ENCODE results near the gene CLDN9. TPM values are rescaled to one million over a fixed set of nuclear protein-coding genes. Genes with fewer than 3 reads are reported as not detected.

Gene CLDN9
- total RNA-seq, 4 donors from 2014 or later = 0.32 to 0.39 TPM; not detected in 2

GRCh38 chr16:3023669-3024478 lies 11.2 kb downstream of the CLDN9 start, which contains the start of the genes HCFC1R1 and THOC6:
HCFC1R1 (minus strand) TSS chr16:3023942; CDS start chr16:3023941, 1 bp downstream.
THOC6 (plus strand) TSS chr16:3024035; CDS start chr16:3024327, 292 bp downstream.
- peak; percentile 85 for ATAC-seq
- H3K27ac ChIP-seq = peak within 1 kb of the TSS; percentile 93 to 97 (median 96)
- H3K9me3 ChIP-seq = no peaks in the 10 kb centered on the region
- peak within 1 kb of the TSS; percentile 60 to 81 for H3K4me3 ChIP-seq
- 20% methylated on average over 1 of the region's 69 CpGs; no CpG with 5 or more reads in 1 of the 2 donors for WGBS, 2 donors (ENCODE audit: low coverage in 1 of 2)
- TF ChIP-seq EP300 (IDR thresholded peaks at IDR 0.05) = no peak
- TF ChIP-seq POLR2AphosphoS5 (IDR thresholded peaks at IDR 0.05) = peak; percentile 72
- TF ChIP-seq POLR2A (IDR thresholded peaks at IDR 0.05) = peak; percentile 64 to 68
- H3K27me3 ChIP-seq = peaks cover 12% of the 10 kb centered on the region
- peaks cover 0 to 72% (median 33%) of the 10 kb centered on the region in 3 donors for H3K4me1 ChIP-seq
- H3K36me3 ChIP-seq = peaks cover 0 to 22% of the 10 kb centered on the region in 2 donors

- Histone ChIP-seq H3K4me3 (no peak overlapping the region), H3K9me3 (no peaks in the 10 kb centered on the region), H3K36me3 (peaks cover 0 to 22% of the 10 kb centered on the region in 2 donors), H3K27me3 (peaks cover 20% of the 10 kb centered on the region), H3K4me1 (peaks cover 0 to 74% (median 36%) of the 10 kb centered on the region in 3 donors), H3K27ac (no peak overlapping the region)
- TF ChIP-seq POLR2A (IDR thresholded peaks at IDR 0.05) (no peak), POLR2AphosphoS5 (IDR thresholded peaks at IDR 0.05) (no peak), EP300 (IDR thresholded peaks at IDR 0.05) (no peak), CTCF (IDR thresholded peaks at IDR 0.05) (no peak)
- WGBS, 2 donors (ENCODE audit: low coverage in 1 of 2) = 97 to 100% methylated on average over 2 to 11 of the region's 18 CpGs
- ATAC-seq = no peak
These were observed 12.6 kb downstream of the CLDN9 start for GRCh38 chr16:3025032-3026002.

- Histone ChIP-seq H3K27me3 (peaks cover 27% of the 10 kb centered on the region), H3K27ac (no peak overlapping the region), H3K4me1 (peaks cover 0 to 68% (median 36%) of the 10 kb centered on the region in 3 donors), H3K36me3 (peaks cover 0 to 22% of the 10 kb centered on the region in 2 donors), H3K4me3 (no peak overlapping the region), H3K9me3 (no peaks in the 10 kb centered on the region)
- no peak for ATAC-seq
- no peak for TF ChIP-seq CTCF (IDR thresholded peaks at IDR 0.05)
- no peak for TF ChIP-seq POLR2AphosphoS5 (IDR thresholded peaks at IDR 0.05)
- TF ChIP-seq EP300 (IDR thresholded peaks at IDR 0.05) = no peak
- no peak for TF ChIP-seq POLR2A (IDR thresholded peaks at IDR 0.05)
- 93 to 100% methylated on average over 1 to 3 of the region's 8 CpGs for WGBS, 2 donors (ENCODE audit: low coverage in 1 of 2)
These were observed 13.3 kb downstream of the CLDN9 start for GRCh38 chr16:3026003-3026378.

- Histone ChIP-seq H3K27me3 (peaks cover 34% of the 10 kb centered on the region), H3K4me3 (no peak overlapping the region), H3K9me3 (no peaks in the 10 kb centered on the region), H3K27ac (no peak overlapping the region), H3K36me3 (peaks cover 0 to 22% of the 10 kb centered on the region in 2 donors), H3K4me1 (peaks cover 0 to 59% (median 31%) of the 10 kb centered on the region in 3 donors)
- no peak for TF ChIP-seq EP300 (IDR thresholded peaks at IDR 0.05)
- no peak for TF ChIP-seq POLR2A (IDR thresholded peaks at IDR 0.05)
- TF ChIP-seq POLR2AphosphoS5 (IDR thresholded peaks at IDR 0.05) = no peak
- no peak for TF ChIP-seq CTCF (IDR thresholded peaks at IDR 0.05)
- no peak for ATAC-seq
- 85 to 88% methylated on average over 7 to 8 of the region's 24 CpGs for WGBS, 2 donors (ENCODE audit: low coverage in 1 of 2)
These were observed 14.1 kb downstream of the CLDN9 start for GRCh38 chr16:3026609-3027488.

Measured in gastroesophageal sphincter (tissue), 4 donors.